HepG2 (cell line): ENCODE data around the gene MIEF1. TPM values are rescaled to one million over a fixed set of nuclear protein-coding genes. Genes with fewer than 3 reads are reported as not detected.

ENCODE experiments used
- AGO1 ChIP-seq: fragments of 200-400 bp; formaldehyde crosslinking; IDR thresholded peaks from 2 replicates; pipeline ENCODE4 v1.6.1; 2017; ENCODE audit warnings: mild to moderate bottlenecking, low read depth, low read length, moderate library complexity; ENCODE audit not compliant: poor library complexity, severe bottlenecking
- CEBPG ChIP-seq: IDR thresholded peaks from 2 replicates; pipeline ENCODE4 v1.6.1; 2016
- KDM1A ChIP-seq: IDR thresholded peaks from 2 replicates; pipeline ENCODE4 v1.6.1; 2016; ENCODE audit warnings: missing compliant biosample characterization
- KLF13 ChIP-seq: sonication (generic); formaldehyde crosslinking; IDR thresholded peaks from 2 replicates; pipeline ENCODE4 v1.4.0; 2020; ENCODE audit warnings: mild to moderate bottlenecking, missing genetic modification reagents
- KMT2A ChIP-seq: sonication (generic); formaldehyde crosslinking; IDR thresholded peaks from 2 replicates; pipeline ENCODE4 v1.4.0; 2020; ENCODE audit warnings: missing genetic modification reagents
- MATR3 ChIP-seq: sonication (generic); formaldehyde crosslinking; IDR thresholded peaks from 2 replicates; pipeline ENCODE4 v1.4.0; 2020; ENCODE audit warnings: missing genetic modification reagents
- MLLT10 ChIP-seq: sonication (generic); formaldehyde crosslinking; IDR thresholded peaks from 2 replicates; pipeline ENCODE4 v1.4.0; 2020; ENCODE audit warnings: missing genetic modification reagents
- NFYC ChIP-seq: IDR thresholded peaks from 2 replicates; pipeline ENCODE4 v1.6.1; 2016; ENCODE audit warnings: missing genetic modification reagents, missing compliant biosample characterization
- NR2C2 ChIP-seq: sonication (generic); formaldehyde crosslinking; IDR thresholded peaks from 2 replicates; pipeline ENCODE4 v1.4.0; 2020; ENCODE audit warnings: missing genetic modification reagents, mild to moderate bottlenecking, moderate library complexity, borderline replicate concordance
- PAF1 ChIP-seq: IDR thresholded peaks from 2 replicates; pipeline ENCODE4 v1.6.1; 2016; ENCODE audit warnings: missing genetic modification reagents, missing compliant biosample characterization
- PCBP1 ChIP-seq: fragments of 200-400 bp; formaldehyde crosslinking; IDR thresholded peaks from 2 replicates; pipeline ENCODE4 v1.6.1; 2017; ENCODE audit warnings: mild to moderate bottlenecking, low read depth, low read length, borderline replicate concordance
- TAF1 ChIP-seq: sonication (generic); formaldehyde crosslinking; IDR thresholded peaks from 2 replicates; pipeline ENCODE4 v1.4.0; 2020; ENCODE audit warnings: missing genetic modification reagents
- THAP11 ChIP-seq: IDR thresholded peaks from 2 replicates; pipeline ENCODE4 v1.6.1; 2016; ENCODE audit warnings: missing biosample characterization, missing genetic modification reagents
- U2AF2 ChIP-seq: fragments of 200-400 bp; formaldehyde crosslinking; IDR thresholded peaks from 2 replicates; pipeline ENCODE4 v1.6.1; 2017; ENCODE audit warnings: low read depth, mild to moderate bottlenecking, low read length
- WIZ ChIP-seq: sonication (generic); formaldehyde crosslinking; IDR thresholded peaks from 2 replicates; pipeline ENCODE4 v1.5.1; 2020; ENCODE audit warnings: mild to moderate bottlenecking, missing genetic modification reagents
- ZKSCAN8 ChIP-seq: IDR thresholded peaks from 2 replicates; pipeline ENCODE4 v1.6.1; 2016; ENCODE audit warnings: borderline replicate concordance, missing genetic modification reagents, missing compliant biosample characterization
- ZNF18 ChIP-seq: sonication (generic); formaldehyde crosslinking; IDR thresholded peaks from 2 replicates; pipeline ENCODE4 v1.8.0; 2022; ENCODE audit warnings: mild to moderate bottlenecking, missing genetic modification reagents; ENCODE audit not compliant: insufficient replicate concordance
- ZNF207 ChIP-seq: fragments of 450-650 bp; IDR thresholded peaks from 2 replicates; pipeline ENCODE4 v1.6.1; 2016; ENCODE audit warnings: antibody characterized with exemption, borderline replicate concordance
- ZNF30 ChIP-seq: sonication (generic); formaldehyde crosslinking; IDR thresholded peaks from 2 replicates; pipeline ENCODE4 v1.5.0; 2020; ENCODE audit warnings: mild to moderate bottlenecking, missing genetic modification reagents
- ZNF484 ChIP-seq: sonication (generic); formaldehyde crosslinking; IDR thresholded peaks from 2 replicates; pipeline ENCODE4 v1.5.1; 2020; ENCODE audit warnings: mild to moderate bottlenecking, low read depth, missing genetic modification reagents, borderline replicate concordance
- ZNF496 ChIP-seq: sonication (generic); formaldehyde crosslinking; IDR thresholded peaks from 2 replicates; pipeline ENCODE4 v1.8.1; 2023; ENCODE audit warnings: mild to moderate bottlenecking, moderate library complexity, missing genetic modification reagents; ENCODE audit not compliant: insufficient replicate concordance
- ZNF598 ChIP-seq: sonication (generic); formaldehyde crosslinking; IDR thresholded peaks from 2 replicates; pipeline ENCODE4 v1.5.1; 2020; ENCODE audit warnings: mild to moderate bottlenecking, missing genetic modification reagents, borderline replicate concordance
- ZNF615 ChIP-seq: sonication (generic); formaldehyde crosslinking; IDR thresholded peaks from 2 replicates; pipeline ENCODE4 v1.5.0; 2020; ENCODE audit warnings: mild to moderate bottlenecking, missing genetic modification reagents, borderline replicate concordance
- ZNF761 ChIP-seq: sonication (generic); formaldehyde crosslinking; conservative IDR thresholded peaks from 2 replicates; pipeline ENCODE4 v1.4.0; 2020; ENCODE audit warnings: mild to moderate bottlenecking, missing genetic modification reagents
- ZNF781 ChIP-seq: sonication (generic); formaldehyde crosslinking; IDR thresholded peaks from 2 replicates; pipeline ENCODE4 v1.5.1; 2020; ENCODE audit warnings: borderline replicate concordance, mild to moderate bottlenecking, missing genetic modification reagents; ENCODE audit errors: not compliant biosample characterization
- ZNF83 ChIP-seq: sonication (generic); formaldehyde crosslinking; IDR thresholded peaks from 2 replicates; pipeline ENCODE4 v1.4.0; 2020; ENCODE audit warnings: missing genetic modification reagents, mild to moderate bottlenecking, borderline replicate concordance
- polyA plus RNA-seq, 8 experiments: library from polyadenylated mRNA; depleted of rRNA in 3 of 8; stranded (reverse) in 7 of 8; unstranded in 1 of 8; fragments of >200 nt; fragmentation: Illumina TruSeq in 4 of 8; extraction: Trizol in 4 of 8; gene quantifications; 2 replicates each; pipeline versions ENCODE4 v1.2.1 to v1.2.3, GENCODE V29; 2011 to 2016; ENCODE audit warnings: low read depth in 4 of 8, missing spikeins in 1 of 8, mixed read lengths in 1 of 8; ENCODE audit not compliant: insufficient read depth in 1 of 8
- total RNA-seq, 5 experiments: library from RNA; depleted of rRNA; stranded (reverse); fragments of >200 nt; fragmentation: Illumina TruSeq; extraction: Trizol; gene quantifications; 2 replicates each; pipeline ENCODE4 v1.2.3, GENCODE V29; 2016; ENCODE audit warnings: low read depth in 1 of 5
- TF ChIP-seq, protein P1 (sequence below): sonication (generic); formaldehyde crosslinking; IDR thresholded peaks from 2 replicates; pipeline ENCODE4 v1.4.0; 2020; ENCODE audit warnings: mild to moderate bottlenecking, missing genetic modification reagents

MIEF1 gene
- total and polyA plus RNA-seq, 2 of the 13 experiments (the other 11 are each of a cell fraction or from before 2014, with no cell fraction given): 21.7 to 34.8 TPM

- no peak for TF ChIP-seq ZNF761
- no peak for TF ChIP-seq ZNF484 (CRISPR knock-in tag)
- TF ChIP-seq ZNF207: no peak
- TF ChIP-seq MLLT10 (CRISPR knock-in tag): no peak
- TF ChIP-seq ZKSCAN8 (CRISPR knock-in tag): no peak
- TF ChIP-seq ZNF83 (CRISPR knock-in tag): no peak
- no peak for TF ChIP-seq WIZ (CRISPR knock-in tag)
- no peak for TF ChIP-seq ZNF18
- TF ChIP-seq PCBP1: no peak
- no peak for TF ChIP-seq ZNF496 (CRISPR knock-in tag)
- peak; percentile 30; the same call in 1 of the 2 replicates for TF ChIP-seq TAF1
- TF ChIP-seq KDM1A (CRISPR knock-in tag): no peak; the same call in 1 of the 2 replicates
- TF ChIP-seq NFYC (CRISPR knock-in tag): no peak
- TF ChIP-seq U2AF2: no peak
- no peak for TF ChIP-seq KLF13 (CRISPR knock-in tag)
- TF ChIP-seq, protein P1, sequence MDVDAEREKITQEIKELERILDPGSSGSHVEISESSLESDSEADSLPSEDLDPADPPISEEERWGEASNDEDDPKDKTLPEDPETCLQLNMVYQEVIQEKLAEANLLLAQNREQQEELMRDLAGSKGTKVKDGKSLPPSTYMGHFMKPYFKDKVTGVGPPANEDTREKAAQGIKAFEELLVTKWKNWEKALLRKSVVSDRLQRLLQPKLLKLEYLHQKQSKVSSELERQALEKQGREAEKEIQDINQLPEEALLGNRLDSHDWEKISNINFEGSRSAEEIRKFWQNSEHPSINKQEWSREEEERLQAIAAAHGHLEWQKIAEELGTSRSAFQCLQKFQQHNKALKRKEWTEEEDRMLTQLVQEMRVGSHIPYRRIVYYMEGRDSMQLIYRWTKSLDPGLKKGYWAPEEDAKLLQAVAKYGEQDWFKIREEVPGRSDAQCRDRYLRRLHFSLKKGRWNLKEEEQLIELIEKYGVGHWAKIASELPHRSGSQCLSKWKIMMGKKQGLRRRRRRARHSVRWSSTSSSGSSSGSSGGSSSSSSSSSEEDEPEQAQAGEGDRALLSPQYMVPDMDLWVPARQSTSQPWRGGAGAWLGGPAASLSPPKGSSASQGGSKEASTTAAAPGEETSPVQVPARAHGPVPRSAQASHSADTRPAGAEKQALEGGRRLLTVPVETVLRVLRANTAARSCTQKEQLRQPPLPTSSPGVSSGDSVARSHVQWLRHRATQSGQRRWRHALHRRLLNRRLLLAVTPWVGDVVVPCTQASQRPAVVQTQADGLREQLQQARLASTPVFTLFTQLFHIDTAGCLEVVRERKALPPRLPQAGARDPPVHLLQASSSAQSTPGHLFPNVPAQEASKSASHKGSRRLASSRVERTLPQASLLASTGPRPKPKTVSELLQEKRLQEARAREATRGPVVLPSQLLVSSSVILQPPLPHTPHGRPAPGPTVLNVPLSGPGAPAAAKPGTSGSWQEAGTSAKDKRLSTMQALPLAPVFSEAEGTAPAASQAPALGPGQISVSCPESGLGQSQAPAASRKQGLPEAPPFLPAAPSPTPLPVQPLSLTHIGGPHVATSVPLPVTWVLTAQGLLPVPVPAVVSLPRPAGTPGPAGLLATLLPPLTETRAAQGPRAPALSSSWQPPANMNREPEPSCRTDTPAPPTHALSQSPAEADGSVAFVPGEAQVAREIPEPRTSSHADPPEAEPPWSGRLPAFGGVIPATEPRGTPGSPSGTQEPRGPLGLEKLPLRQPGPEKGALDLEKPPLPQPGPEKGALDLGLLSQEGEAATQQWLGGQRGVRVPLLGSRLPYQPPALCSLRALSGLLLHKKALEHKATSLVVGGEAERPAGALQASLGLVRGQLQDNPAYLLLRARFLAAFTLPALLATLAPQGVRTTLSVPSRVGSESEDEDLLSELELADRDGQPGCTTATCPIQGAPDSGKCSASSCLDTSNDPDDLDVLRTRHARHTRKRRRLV (CRISPR knock-in tag): no peak
- TF ChIP-seq CEBPG (CRISPR knock-in tag): no peak
- TF ChIP-seq KMT2A (CRISPR knock-in tag): no peak
- TF ChIP-seq ZNF598 (CRISPR knock-in tag): 0 out of 2 replicates have a peak, but pooled peaks have one; percentile 8
- TF ChIP-seq ZNF781: no peak
- no peak for TF ChIP-seq ZNF30 (CRISPR knock-in tag)
- no peak for TF ChIP-seq ZNF615
- TF ChIP-seq THAP11: no peak
- TF ChIP-seq PAF1 (CRISPR knock-in tag): no peak
- no peak for TF ChIP-seq AGO1
- no peak for TF ChIP-seq MATR3 (CRISPR knock-in tag)
- TF ChIP-seq NR2C2 (CRISPR knock-in tag): no peak
Observed at GRCh38 chr22:39534092-39534506, 32.0 kb downstream of the MIEF1 start (continued).
